Colon (tissue), 2 donors: ENCODE measurements around the gene RAP1GAP2.

Experiments used
- FAIRE-seq: peaks from 2 replicates; lab custom pipeline; 2012; peaks lifted over from hg19 to GRCh38; lab: Jason Lieb, UNC
- donor health status: control.
- donor health status: control.

Gene RAP1GAP2

DNA sequence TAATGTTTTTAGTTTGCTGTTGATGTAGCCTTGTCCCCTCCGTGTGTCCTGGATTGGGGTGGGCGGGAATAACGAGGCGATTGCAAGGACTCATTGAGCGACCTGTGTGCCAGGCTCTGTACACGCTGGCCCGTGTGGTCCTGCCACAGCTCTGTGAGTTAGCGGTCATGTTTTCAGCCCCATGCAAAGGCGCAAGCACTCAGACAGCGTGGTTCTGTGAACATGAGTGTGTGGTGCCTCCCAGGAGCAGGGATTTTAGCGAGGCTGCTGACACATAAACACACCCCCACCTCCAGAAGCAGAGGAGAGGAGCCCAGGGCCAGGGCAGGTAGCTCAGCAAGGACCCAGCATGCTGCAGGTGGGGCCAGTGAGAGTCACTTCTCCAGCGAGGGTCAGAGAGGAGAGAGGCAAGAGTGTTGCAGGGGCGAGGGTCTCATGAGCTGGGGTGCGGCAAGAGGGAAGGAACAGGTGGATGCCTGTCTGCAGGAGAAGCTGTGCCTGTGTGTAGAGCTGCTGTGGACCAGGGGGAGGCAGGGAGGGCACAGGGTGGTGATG lies 151.8 kb downstream of the RAP1GAP2 start:
- FAIRE-seq, result no peak

GRCh38 chr17:2948721-2949468 lies 152.7 kb downstream of the RAP1GAP2 start:
- FAIRE-seq, result no peak

DNA sequence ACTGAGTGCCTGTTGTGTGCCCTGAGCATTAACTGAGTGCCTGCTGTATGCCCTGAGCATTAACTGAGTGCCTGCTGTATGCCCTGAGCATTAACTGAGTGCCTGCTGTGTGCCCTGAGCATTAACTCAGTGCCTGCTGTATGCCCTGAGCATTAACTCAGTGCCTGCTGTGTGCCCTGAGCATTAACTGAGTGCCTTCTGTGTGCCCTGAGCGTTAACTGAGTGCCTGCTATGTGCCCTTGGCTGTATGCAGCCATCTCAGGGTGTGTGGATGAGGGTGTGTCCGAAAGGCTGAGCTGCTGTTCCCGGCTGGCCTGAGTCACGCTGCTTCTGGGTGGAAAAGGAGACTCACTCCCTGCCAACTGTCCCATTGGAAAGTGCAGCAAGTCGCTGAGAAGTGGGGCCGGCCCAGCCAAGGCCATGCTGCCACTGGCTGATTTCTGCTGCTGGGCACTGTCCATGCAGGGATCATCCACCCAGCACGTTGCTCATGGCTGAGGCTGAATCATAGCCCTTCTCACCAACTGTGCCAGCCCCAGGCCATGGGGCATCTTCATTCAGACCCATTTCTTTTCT lies 153.3 kb downstream of the RAP1GAP2 start:
- no peak for FAIRE-seq

- no peak for FAIRE-seq
Observed at GRCh38 chr17:2950846-2951245, 154.6 kb downstream of the RAP1GAP2 start.

- no peak for FAIRE-seq
Observed at GRCh38 chr17:2952174-2952845, 156.1 kb downstream of the RAP1GAP2 start.

DNA sequence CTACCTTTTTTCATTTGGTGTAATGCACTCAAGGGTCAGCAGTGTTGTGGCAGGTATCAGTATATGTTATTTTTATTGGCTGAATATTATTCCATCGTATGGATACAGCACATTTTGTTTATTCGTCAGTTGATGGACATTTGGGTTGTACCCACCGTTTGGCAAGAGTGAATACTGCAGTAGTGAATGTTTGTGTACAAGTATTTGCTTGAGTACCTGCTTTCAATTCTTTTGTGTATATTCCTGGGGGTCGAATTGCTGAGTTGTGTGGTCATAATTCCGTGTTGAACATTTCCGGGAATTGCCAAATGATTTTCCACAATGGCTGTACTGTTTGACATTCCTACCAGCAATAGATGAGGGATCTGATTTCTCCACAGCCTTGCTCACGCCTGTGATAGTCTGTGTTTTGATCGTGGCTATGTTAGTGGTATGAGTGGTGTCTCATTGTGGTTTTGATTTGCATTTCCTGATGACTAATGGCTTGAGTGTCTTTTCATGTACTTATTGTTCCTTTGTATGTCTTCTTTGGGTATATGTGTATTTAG lies 158.7 kb downstream of the RAP1GAP2 start:
- no peak for FAIRE-seq

DNA sequence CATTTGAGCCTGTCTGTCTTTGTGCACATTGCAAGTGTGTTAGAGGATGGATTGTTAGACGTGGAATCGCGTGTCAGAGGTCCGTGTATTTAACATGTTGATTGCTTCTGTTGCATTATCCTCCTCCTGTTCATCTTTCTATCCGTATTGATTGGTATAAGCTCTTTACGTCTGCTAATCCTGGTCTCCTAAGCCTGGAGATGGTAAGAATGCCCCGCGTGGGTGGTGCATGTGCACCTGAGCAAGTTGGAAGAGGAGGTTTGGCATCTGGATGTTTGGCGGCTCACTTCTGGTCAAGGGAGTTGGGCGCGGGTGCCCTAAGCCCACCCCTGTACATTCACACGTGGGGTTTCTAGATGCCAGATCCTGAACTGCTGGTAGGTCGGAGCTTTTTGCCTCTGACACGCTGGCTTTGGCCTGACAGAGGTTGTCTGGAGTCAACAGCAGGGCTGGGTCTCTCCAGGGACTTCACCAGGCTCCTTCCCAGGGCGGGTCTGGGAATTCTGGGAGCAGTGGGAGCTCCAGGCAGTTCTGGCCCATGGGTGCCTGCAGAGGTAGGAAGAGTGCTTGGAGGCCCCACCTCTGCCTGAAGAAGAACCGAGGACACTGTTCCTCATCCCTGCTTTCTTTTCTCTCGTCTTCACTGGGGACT lies 159.8 kb downstream of the RAP1GAP2 start:
- FAIRE-seq, result no peak

- no peak for FAIRE-seq
Observed at GRCh38 chr17:2957631-2958286, 161.5 kb downstream of the RAP1GAP2 start.

GRCh38 chr17:2958706-2959222 lies 162.5 kb downstream of the RAP1GAP2 start:
- FAIRE-seq, result no peak

DNA sequence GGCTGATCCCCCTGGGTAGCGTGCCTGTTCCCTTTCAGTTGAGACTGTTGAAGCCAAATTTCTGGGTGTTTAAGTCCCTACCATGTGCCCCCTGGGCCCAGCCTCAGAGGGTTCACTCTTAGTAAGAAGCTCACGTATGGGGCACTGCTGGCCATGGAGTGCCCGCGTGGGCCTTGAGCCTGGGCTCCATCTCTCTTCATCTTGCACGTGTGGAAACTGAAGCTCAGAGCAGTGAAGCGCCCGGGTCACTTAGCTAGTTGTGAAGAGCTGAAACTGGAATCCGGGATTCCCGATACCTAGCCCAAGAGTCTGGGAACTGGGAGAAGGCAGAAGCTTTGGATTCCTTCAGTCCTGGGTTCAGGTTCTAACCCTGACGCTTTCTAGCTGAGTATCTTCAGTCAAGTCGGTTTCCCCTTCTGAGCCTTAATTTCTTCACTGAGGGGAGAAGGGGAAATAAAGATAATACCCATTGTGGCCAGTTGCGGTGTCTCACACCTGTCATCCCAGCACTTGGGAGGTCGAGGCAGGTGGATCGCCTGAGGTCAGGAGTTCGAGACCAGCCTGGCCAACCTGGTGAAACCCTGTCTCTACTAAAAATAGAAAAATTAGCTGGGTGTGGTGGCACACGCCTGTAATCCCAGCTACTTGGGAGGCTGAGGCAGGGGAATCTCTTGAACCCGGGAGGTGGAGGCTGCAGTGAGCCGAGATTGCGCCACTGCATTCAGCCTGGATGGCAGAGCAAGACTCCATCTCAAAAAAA lies 163.3 kb downstream of the RAP1GAP2 start:
- no peak for FAIRE-seq

GRCh38 chr17:2961446-2961845 lies 165.2 kb downstream of the RAP1GAP2 start:
- no peak for FAIRE-seq

DNA sequence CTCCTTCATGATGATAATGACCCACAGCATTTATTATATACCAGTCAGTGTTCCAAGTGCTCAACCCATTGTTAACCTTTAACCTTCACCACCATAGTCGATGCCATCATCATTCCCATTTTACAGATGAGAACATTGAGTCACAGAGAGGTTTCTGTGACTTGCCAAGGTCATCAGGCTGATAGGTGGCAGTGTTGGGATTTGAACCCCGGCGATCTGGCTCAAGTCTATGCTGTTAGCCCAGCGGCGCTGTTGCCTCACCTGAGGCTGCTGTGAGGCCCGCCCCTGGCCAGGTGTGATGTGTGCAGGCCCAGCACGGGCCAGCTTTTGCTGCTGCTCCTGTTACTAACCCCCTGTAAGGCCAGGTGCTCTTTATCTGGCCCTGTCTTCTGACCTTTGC lies 166.0 kb downstream of the RAP1GAP2 start:
- FAIRE-seq, result no peak

DNA sequence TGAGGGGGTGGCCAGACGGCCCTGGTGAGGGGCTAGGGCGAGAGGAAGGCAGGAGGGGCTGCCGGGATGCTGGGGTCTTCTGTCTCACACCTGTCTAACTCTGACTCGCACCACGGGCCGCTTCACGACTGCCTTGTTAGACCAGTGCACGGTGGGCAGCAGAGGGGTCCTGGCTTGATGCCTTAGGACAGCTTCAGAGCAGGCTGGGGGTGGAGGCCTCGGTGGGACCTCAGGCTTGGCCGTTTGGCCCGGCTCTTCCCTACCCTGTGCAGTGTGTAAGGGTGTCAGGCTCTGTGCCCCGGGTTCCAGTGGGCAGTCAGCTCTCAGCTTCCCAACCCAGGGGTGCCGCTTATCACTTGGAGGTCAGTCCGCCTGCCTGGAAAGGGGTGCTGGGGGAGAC lies 166.5 kb downstream of the RAP1GAP2 start:
- no peak for FAIRE-seq

DNA sequence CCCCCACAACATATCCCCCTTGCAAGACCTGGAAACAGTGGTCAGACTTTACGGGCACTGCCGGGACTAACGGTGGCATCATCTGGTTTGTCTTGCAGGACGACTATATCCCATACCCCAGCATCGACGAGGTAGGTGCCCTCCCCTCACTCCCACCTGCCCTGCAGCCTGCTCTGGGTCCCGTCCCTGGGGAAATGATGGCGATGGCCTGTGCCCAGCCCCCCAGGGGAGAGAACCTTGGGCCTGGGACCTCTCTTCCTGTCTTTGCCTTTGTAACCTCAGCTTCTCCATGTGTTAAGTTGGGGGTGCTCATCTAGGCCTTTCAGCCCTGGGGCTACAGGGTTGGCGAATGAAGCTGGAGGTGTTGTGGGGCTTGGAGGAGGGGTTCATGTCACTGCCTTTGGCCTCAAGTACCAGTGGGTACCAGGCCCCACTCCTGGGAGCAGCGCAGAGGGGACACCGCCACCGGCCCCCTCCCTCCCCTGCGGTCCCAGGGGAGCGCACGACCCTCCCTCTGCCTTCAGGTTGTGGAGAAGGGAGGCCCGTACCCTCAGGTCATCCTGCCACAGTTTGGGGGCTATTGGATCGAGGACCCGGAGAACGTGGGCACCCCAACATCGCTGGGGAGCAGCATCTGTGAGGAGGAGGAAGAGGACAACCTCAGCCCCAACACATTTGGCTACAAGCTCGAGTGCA lies 167.2 kb downstream of the RAP1GAP2 start:
- no peak for FAIRE-seq

- no peak for FAIRE-seq
Observed at GRCh38 chr17:2964028-2964356, 167.8 kb downstream of the RAP1GAP2 start.

GRCh38 chr17:2964370-2964769 lies 168.1 kb downstream of the RAP1GAP2 start:
- no peak for FAIRE-seq

DNA sequence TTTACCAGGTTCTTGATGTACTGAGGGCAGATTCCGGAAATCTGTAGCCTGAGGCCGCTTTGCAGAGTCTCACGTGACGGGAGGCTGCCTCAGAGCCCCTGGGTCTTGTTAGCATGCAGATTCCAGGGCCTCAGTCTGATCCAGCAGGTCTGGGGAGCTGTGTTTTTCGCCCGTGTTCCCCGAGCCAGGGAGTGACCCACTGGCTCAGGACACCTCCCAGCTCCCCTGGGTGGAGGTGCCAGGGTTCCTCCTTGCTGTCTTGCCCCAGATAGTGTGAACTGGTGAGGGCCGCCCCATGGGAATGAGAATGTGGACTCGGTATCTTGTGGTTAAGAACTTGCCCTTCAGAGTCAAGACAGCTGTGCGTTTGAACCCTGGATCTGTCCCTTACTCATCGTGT lies 168.6 kb downstream of the RAP1GAP2 start:
- no peak for FAIRE-seq

DNA sequence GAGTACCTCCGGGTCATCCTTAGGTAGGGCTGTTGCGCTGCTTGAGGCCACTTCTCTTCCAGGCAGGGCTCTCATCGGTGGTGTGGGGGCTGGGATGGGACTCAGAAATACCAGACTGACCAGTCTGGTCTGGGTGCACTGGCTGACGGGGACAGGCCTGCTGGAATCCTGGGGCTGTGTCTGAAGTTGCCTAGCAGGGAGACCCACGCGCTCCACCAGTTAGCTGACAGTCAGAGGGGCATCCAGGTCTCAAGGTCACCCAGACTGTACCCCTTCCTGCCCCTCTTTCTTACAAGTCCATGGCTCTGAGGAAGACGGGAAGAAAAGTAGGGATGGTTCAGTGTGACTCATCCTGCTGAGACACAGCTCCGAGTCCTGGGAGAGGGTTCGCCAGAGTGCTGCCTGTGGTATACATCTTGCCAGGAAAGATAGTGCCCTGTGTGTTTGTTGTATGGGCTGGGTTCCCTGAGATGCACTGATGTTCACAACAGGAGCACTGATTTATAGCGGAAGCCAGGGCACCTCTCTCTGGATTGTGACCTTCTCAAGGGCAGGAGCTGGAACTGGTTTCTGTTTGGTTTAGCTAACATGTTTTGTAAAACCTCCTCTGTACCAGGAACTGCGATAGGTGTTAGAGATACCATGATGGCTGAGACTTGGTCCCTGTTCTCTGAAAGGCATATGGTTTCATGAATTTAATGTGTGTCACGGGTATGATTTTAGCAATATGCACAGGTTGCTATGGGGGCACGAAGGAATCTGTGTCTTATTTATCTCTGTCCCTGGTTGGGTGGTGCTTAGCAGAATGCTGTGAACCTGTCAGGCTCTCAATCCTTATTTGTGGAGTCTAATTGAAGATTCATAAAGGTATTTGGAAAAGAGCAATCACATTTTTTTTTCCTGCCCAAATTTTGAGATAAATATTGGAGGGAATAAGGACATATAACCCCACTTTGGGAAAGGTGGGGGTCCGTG lies 169.7 kb downstream of the RAP1GAP2 start:
- no peak for FAIRE-seq

DNA sequence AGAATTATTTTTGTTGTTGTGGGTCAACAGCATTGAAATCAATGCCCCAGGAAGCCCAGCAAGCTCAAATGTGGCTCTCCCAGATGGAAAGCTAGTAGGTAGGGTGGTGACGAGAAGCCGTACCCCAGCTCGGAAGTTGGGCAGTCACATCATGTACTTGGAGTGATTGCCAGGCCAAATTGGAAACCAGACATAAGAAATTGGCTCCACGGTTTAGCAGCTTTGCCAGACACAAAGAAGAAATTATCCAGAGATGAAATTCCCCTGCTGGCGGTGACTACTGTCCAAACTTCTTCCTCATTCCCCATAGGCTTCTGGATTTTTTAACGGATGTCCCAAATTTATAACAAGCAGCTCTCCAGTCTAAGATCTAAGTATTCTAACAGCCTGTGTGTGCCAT lies 171.3 kb downstream of the RAP1GAP2 start:
- FAIRE-seq, result no peak
